SK-N-SH (cell line): Measurements from ENCODE around the gene PPEF1. TPM values are rescaled to one million over a fixed set of nuclear protein-coding genes. Genes with fewer than 3 reads are reported as not detected.
"Not testable (repeated sequence)": the region's sequence is repeated elsewhere in the genome, so short reads cannot be mapped to it uniquely, and the experiment has no call there.

Experiments
- CTCF ChIA-PET: fragments of 300-600, 350-600 bp; formaldehyde crosslinking; extraction: SDS; loops from one replicate; lab custom pipeline; 2021; lab: Yijun Ruan, JAX
- POLR2A ChIA-PET: fragments of 350-600 bp; sonication (Branson Sonifier 250); formaldehyde crosslinking; extraction: SDS; loops from one replicate; lab custom pipeline; 2020; ENCODE audit warnings: antibody characterized with exemption, inconsistent platforms; lab: Yijun Ruan, JAX
- DNase-seq: peaks from one replicate; pipeline ENCODE4 v3.0.0; 2012
- H2AFZ ChIP-seq: fragments of 200-600 bp; sonication (generic); 2 replicates; pipeline ENCODE4 v1.8.1; 2016; ENCODE audit warnings: antibody characterized with exemption, mild to moderate bottlenecking, low read depth
- H3F3A ChIP-seq: fragments of 200-600 bp; sonication (generic); replicated peaks from 2 replicates; pipeline ENCODE3; 2016; ENCODE audit warnings: antibody characterized with exemption, mild to moderate bottlenecking; ENCODE audit not compliant: insufficient read depth
- H3K27ac ChIP-seq, 2 experiments: fragments of 200-500 bp in 1 of 2; fragments of 200-600 bp in 1 of 2; sonication (Bioruptor generic) in 1 of 2; sonication (generic), shearing (Covaris generic) in 1 of 2; 2 replicates each; pipeline versions ENCODE4 v1.5.1 to v1.6.1; 2014 to 2016; ENCODE audit warnings: low read depth in 2 of 2, inconsistent platforms in 1 of 2, low read length in 1 of 2, mild to moderate bottlenecking in 1 of 2, mixed read lengths in 1 of 2
- H3K27me3 ChIP-seq: fragments of 200-600 bp; sonication (generic), shearing (Covaris generic); 2 replicates; pipeline ENCODE4 v1.6.1; 2016; ENCODE audit warnings: mixed run types; ENCODE audit not compliant: insufficient read depth
- H3K36me3 ChIP-seq, 2 experiments: fragments of 200-500 bp in 1 of 2; fragments of 200-600 bp in 1 of 2; sonication (Bioruptor generic) in 1 of 2; sonication (generic) in 1 of 2; replicated peaks in 1 of 2; 2 replicates each; pipeline versions ENCODE3 to v1.5.1; 2014 to 2016; ENCODE audit warnings: low read length in 1 of 2, mild to moderate bottlenecking in 1 of 2; ENCODE audit not compliant: insufficient read depth in 2 of 2, control insufficient read depth in 1 of 2
- H3K4me1 ChIP-seq, 2 experiments: fragments of 200-500 bp in 1 of 2; fragments of 200-600 bp in 1 of 2; sonication (Bioruptor generic) in 1 of 2; sonication (generic), shearing (Covaris generic) in 1 of 2; 2 replicates each; pipeline versions ENCODE4 v1.5.1 to v1.6.1; 2014 to 2016; ENCODE audit warnings: low read depth in 1 of 2, low read length in 1 of 2, mixed run types in 1 of 2; ENCODE audit not compliant: insufficient read depth in 2 of 2, control insufficient read depth in 1 of 2
- H3K4me2 ChIP-seq: fragments of 200-600 bp; sonication (generic), shearing (Covaris generic); 2 replicates; pipeline ENCODE4 v1.6.1; 2017; ENCODE audit warnings: mixed run types
- H3K4me3 ChIP-seq, 2 experiments: fragments of 200-500 bp in 1 of 2; fragments of 200-600 bp in 1 of 2; sonication (Bioruptor generic) in 1 of 2; sonication (generic), shearing (Covaris generic) in 1 of 2; 2 replicates each; pipeline versions ENCODE4 v1.5.1 to v1.8.1; 2014 to 2016; ENCODE audit warnings: low read depth in 2 of 2, inconsistent platforms in 1 of 2, low read length in 1 of 2, mild to moderate bottlenecking in 1 of 2, mixed read lengths in 1 of 2, moderate library complexity in 1 of 2
- H3K79me2 ChIP-seq: fragments of 200-600 bp; sonication (generic); 2 replicates; pipeline ENCODE4 v1.8.1; 2017; ENCODE audit warnings: mild to moderate bottlenecking; ENCODE audit not compliant: insufficient read depth
- H3K9ac ChIP-seq: fragments of 200-600 bp; sonication (generic); 2 replicates; pipeline ENCODE4 v1.6.1; 2017; ENCODE audit warnings: mixed run types
- H3K9me2 ChIP-seq: fragments of 200-600 bp; sonication (generic); 2 replicates; pipeline ENCODE4 v1.6.1; 2017; ENCODE audit warnings: mixed run types
- H3K9me3 ChIP-seq: fragments of 200-600 bp; sonication (generic); 2 replicates; pipeline ENCODE4 v1.6.1; 2017; ENCODE audit warnings: mixed run types, mild to moderate bottlenecking, moderate library complexity
- H4K20me1 ChIP-seq: fragments of 200-600 bp; sonication (generic); 2 replicates; pipeline ENCODE4 v1.6.1; 2017; ENCODE audit warnings: mild to moderate bottlenecking, mixed run types; ENCODE audit not compliant: insufficient read depth
- CHD2 ChIP-seq: fragments of 150-350 bp; IDR thresholded peaks from 2 replicates; pipeline ENCODE4 v1.6.1; 2018; ENCODE audit warnings: low read length; ENCODE audit not compliant: partially characterized antibody
- EP300 ChIP-seq, 2 experiments: IDR thresholded peaks; 2 replicates each; pipeline versions ENCODE4 v1.4.0 to v1.6.1; 2012; ENCODE audit warnings: borderline replicate concordance in 1 of 2, low read depth in 1 of 2, low read length in 1 of 2
- EZH2phosphoT487 ChIP-seq: fragments of 200-600 bp; sonication (generic); IDR thresholded peaks from 2 replicates; pipeline ENCODE4 v1.6.1; 2017; ENCODE audit warnings: low read depth, mixed run types, mild to moderate bottlenecking, antibody characterized with exemption, moderate library complexity, borderline replicate concordance
- FOXJ3 ChIP-seq: sonication (generic); formaldehyde crosslinking; IDR thresholded peaks from 2 replicates; pipeline ENCODE4 v1.5.1; 2020; ENCODE audit warnings: mild to moderate bottlenecking, missing genetic modification reagents
- GABPA ChIP-seq: IDR thresholded peaks from 2 replicates; pipeline ENCODE4 v1.4.0; 2012; ENCODE audit warnings: low read depth, mild to moderate bottlenecking
- MEF2A ChIP-seq: IDR thresholded peaks from 2 replicates; pipeline ENCODE4 v1.4.0; 2012; ENCODE audit warnings: low read depth, borderline replicate concordance
- NRF1 ChIP-seq: IDR thresholded peaks from 2 replicates; pipeline ENCODE4 v1.6.1; 2012; ENCODE audit warnings: low read depth, mild to moderate bottlenecking, low read length
- POLR2AphosphoS5 ChIP-seq: IDR thresholded peaks from 2 replicates; pipeline ENCODE4 v1.6.1; 2012; ENCODE audit warnings: low read depth, low read length
- RCOR1 ChIP-seq: fragments of 150-350 bp; IDR thresholded peaks from 2 replicates; pipeline ENCODE4 v1.6.1; 2017; ENCODE audit warnings: antibody characterized with exemption, low read length
- REST ChIP-seq: IDR thresholded peaks from 2 replicates; pipeline ENCODE4 v1.6.1; 2012; ENCODE audit warnings: mild to moderate bottlenecking, low read depth, low read length, moderate library complexity
- RFX5 ChIP-seq: IDR thresholded peaks from 2 replicates; pipeline ENCODE4 v1.6.1; 2012; ENCODE audit warnings: mild to moderate bottlenecking, improper control_type of control experiment, low read length
- SMC3 ChIP-seq: IDR thresholded peaks from 2 replicates; pipeline ENCODE4 v1.6.1; 2012; ENCODE audit warnings: low read depth, low read length, improper control_type of control experiment
- TEAD4 ChIP-seq: IDR thresholded peaks from 2 replicates; pipeline ENCODE4 v1.4.0; 2012; ENCODE audit warnings: mild to moderate bottlenecking, borderline replicate concordance; ENCODE audit not compliant: insufficient read depth
- YY1 ChIP-seq: IDR thresholded peaks from 2 replicates; pipeline ENCODE4 v1.4.0; 2012; ENCODE audit warnings: low read depth, mild to moderate bottlenecking
- WGBS: methylation state at CpG from one replicate; pipeline ENCODE4 v1.1.6; 2017; ENCODE audit warnings: low lambda C conversion rate; 5-methylcytosine and 5-hydroxymethylcytosine counted together
- polyA plus RNA-seq, 3 experiments: library from polyadenylated mRNA; depleted of rRNA; stranded (reverse); fragments of >200 nt; gene quantifications; 2 replicates each; pipeline ENCODE4 v1.2.3, GENCODE V29; 2012

Gene PPEF1
- polyA plus RNA-seq, 1 of the 3 experiments (the other 2 are of a cell fraction), result 0.16 TPM

GRCh38 chrX:18763106-18763505 lies 55.7 kb downstream of the PPEF1 start:
- POLR2A ChIA-PET, result interaction anchor here (0.9 kb wide), 1 partner anchor 69 kb away, joined by 4 read pairs; no protein-coding TSS in a partner anchor

GRCh38 chrX:18769364-18769763 lies 61.9 kb downstream of the PPEF1 start:
- POLR2A ChIA-PET, result interaction anchor here (0.6 to 2.3 kb wide), 5 partner anchors 60 to 344 kb away, joined by 3 to 17 read pairs (median 4); partner anchors contain the start of genes CDKL5 and PPEF1
- no peaks in the 10 kb centered on the region for H3K36me3 ChIP-seq
- H3K27ac ChIP-seq, result peak overlapping the region; percentile 56 to 100; a peak in 3 of 4 replicates
- no peak overlapping the region for H3K4me2 ChIP-seq
- TF ChIP-seq GABPA, result no peak
- no peak for TF ChIP-seq EZH2phosphoT487
- TF ChIP-seq CHD2, result peak; percentile 15
- 0 out of 2 replicates have a peak, but pooled peaks have one; percentile 11 for TF ChIP-seq SMC3
- no peak for TF ChIP-seq MEF2A
- TF ChIP-seq, all 33 proteins: peak for 2
- 8% methylated on average over 1 of the region's 1 CpG for WGBS
- CTCF ChIA-PET, result interaction anchor here (0.6 to 1.9 kb wide), 18 partner anchors 9 to 359 kb away, joined by 3 to 8 read pairs (median 3); partner anchors contain the start of gene PPEF1
- Histone ChIP-seq H2AFZ (no peak overlapping the region), H3K4me1 (peaks cover 0 to 30% of the 10 kb centered on the region in 2 experiments; a peak in 2 of 4 replicates), H3F3A (no peaks in the 10 kb centered on the region), H3K27me3 (no peaks in the 10 kb centered on the region), H3K79me2 (no peaks in the 10 kb centered on the region), H3K9me3 (no peaks in the 10 kb centered on the region; the same call in 1 of the 2 replicates), H3K9me2 (no peaks in the 10 kb centered on the region), H3K9ac (no peak overlapping the region), H3K4me3 (no peak overlapping the region), H4K20me1 (no peaks in the 10 kb centered on the region)
- DNase-seq, result peak; percentile 64

More at GRCh38 chrX:18763106-18763505, 55.7 kb downstream of the PPEF1 start:
- H3K9me3 ChIP-seq, CTCF ChIA-PET, H4K20me1 ChIP-seq, H3F3A ChIP-seq, H3K79me2 ChIP-seq, H3K4me3 ChIP-seq, H2AFZ ChIP-seq, H3K27me3 ChIP-seq, H3K36me3 ChIP-seq, H3K9me2 ChIP-seq, H3K9ac ChIP-seq, H3K4me2 ChIP-seq, DNase-seq: not testable (repeated sequence)
- H3K4me1 ChIP-seq, result peaks cover 0 to 45% of the 10 kb centered on the region in 2 experiments; a peak in 2 of 4 replicates
- TF ChIP-seq EP300 (IDR thresholded peaks at IDR 0.05; ENCODE audit: borderline replicate concordance in 1 of 2, low read depth in 1 of 2, low read length in 1 of 2), result 0 out of 4 replicates have a peak, but pooled peaks of 1 of the 2 experiments have one; percentile 4
- 39% methylated on average over 3 of the region's 3 CpGs for WGBS
- H3K27ac ChIP-seq, result peak overlapping the region in 1 of 2 experiments; percentile 96; a peak in 2 of 4 replicates

GRCh38 chrX:18769812-18770573 lies 62.5 kb downstream of the PPEF1 start:
- peaks cover 0 to 28% of the 10 kb centered on the region in 2 experiments; a peak in 2 of 4 replicates for H3K4me1 ChIP-seq
- H3K4me2 ChIP-seq, result no peak overlapping the region
- no peaks in the 10 kb centered on the region for H3K36me3 ChIP-seq
- no peaks in the 10 kb centered on the region for H3K79me2 ChIP-seq
- H3K9me3 ChIP-seq, result no peaks in the 10 kb centered on the region; the same call in 1 of the 2 replicates
- H4K20me1 ChIP-seq, result no peaks in the 10 kb centered on the region
- DNase-seq, result peak; percentile 76
- ChIA-PET CTCF (interaction anchor here (0.6 to 1.9 kb wide), 18 partner anchors 10 to 360 kb away, joined by 3 to 8 read pairs (median 3); partner anchors contain the start of gene PPEF1), POLR2A (interaction anchor here (0.6 to 2.3 kb wide), 5 partner anchors 62 to 345 kb away, joined by 3 to 17 read pairs (median 4); partner anchors contain the start of genes CDKL5 and PPEF1)
- no peak overlapping the region for H3K4me3 ChIP-seq
- H3K9ac ChIP-seq, result no peak overlapping the region
- peak overlapping the region; percentile 56 to 100; a peak in 3 of 4 replicates for H3K27ac ChIP-seq
- no peaks in the 10 kb centered on the region for H3F3A ChIP-seq
- no peaks in the 10 kb centered on the region for H3K27me3 ChIP-seq
- H2AFZ ChIP-seq, result no peak overlapping the region
- no peaks in the 10 kb centered on the region for H3K9me2 ChIP-seq
- WGBS, result 8% methylated on average over 7 of the region's 7 CpGs
- TF ChIP-seq NRF1 (no peak), RCOR1 (peak; percentile 95), RFX5 (no peak), YY1 (no peak), REST (no peak), POLR2AphosphoS5 (peak; percentile 79), FOXJ3 (peak; percentile 76; the same call in 1 of the 2 replicates), TEAD4 (0 out of 2 replicates have a peak, but pooled peaks have one; percentile 32), CHD2 (peak; percentile 87)
